ENCODE measurements around the gene KRTAP10-1. TPM values are rescaled to one million over a fixed set of nuclear protein-coding genes. Genes with fewer than 3 reads are reported as not detected.

KRTAP10-1 gene
- total and polyA plus RNA-seq, 2 donors from 2014 or later, result not detected

DNA sequence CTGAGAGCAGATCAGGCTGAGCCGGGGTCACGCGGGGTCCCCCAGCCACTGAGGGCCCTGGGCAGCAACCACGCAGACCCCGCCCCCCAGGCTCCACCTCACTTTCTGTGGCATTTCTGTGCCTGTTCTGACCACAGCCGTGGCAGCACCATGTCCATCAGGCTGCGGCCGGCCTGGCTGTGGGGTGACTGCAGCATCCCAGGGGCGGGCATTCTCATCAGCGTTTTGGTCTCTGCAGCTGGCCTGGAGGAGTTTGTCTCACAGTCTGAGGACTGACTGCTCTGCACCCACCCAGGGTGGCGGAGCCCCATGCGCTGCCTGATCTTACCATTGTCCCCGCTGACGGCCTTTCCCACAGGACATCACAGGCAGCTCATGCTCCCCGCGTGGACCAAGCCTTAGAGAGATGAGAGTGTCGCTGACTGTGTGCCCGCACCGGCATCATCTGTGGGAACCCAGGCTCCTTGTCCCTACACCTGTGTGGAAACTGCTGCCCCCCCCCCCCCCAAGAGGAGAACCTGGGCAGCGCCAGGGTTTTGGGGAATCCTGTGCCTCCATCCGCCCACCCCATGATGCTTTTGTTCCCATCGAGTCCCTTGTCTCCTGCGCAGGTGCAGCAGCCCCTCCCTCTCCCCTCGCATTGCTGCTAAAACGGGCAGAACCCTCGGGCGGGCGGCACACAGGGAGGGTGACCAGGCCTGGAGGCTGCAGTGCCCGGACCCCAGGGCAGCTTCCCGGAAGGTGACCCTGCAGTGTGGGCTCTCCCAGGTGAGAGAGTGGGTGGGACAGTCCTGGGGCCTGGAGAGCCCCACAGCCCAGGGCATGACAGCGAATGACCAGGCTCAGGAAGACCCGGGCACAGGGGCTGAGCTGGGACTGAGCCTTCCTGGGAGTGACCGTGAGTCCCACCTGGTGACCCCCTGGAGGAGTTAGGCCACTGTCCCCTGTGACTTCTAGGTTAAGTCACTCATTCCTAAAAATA lies 1.8 kb downstream of the KRTAP10-1 start:
- FAIRE-seq (no peak), DNase-seq (peak in 1 of 5 donors; percentile 24)
- Histone ChIP-seq H3K36me3 (ENCODE audit: control insufficient read depth in 2 of 3, insufficient read depth in 3 of 3, low read length in 3 of 3) (no peaks in the 10 kb centered on the region), H3K27ac (ENCODE audit: low read depth in 2 of 2, low read length in 2 of 2) (no peak overlapping the region), H3K27me3 (ENCODE audit: control insufficient read depth, insufficient read depth, low read length) (no peaks in the 10 kb centered on the region), H3K4me1 (ENCODE audit: control insufficient read depth in 2 of 3, insufficient read depth in 2 of 3, low read depth in 1 of 3, low read length in 3 of 3) (no peaks in the 10 kb centered on the region), H3K4me3 (ENCODE audit: low read length in 3 of 3) (no peak overlapping the region), H3K9me3 (ENCODE audit: control insufficient read depth in 2 of 3, insufficient read depth in 1 of 3, low read length in 3 of 3) (peaks cover 0 to 9% (median 0%) of the 10 kb centered on the region in 3 donors), H3K9ac (ENCODE audit: low read length in 3 of 3) (no peak overlapping the region)
- intact Hi-C loops (cut with DNase I), result no loop called here
- TF ChIP-seq, protein P1, sequence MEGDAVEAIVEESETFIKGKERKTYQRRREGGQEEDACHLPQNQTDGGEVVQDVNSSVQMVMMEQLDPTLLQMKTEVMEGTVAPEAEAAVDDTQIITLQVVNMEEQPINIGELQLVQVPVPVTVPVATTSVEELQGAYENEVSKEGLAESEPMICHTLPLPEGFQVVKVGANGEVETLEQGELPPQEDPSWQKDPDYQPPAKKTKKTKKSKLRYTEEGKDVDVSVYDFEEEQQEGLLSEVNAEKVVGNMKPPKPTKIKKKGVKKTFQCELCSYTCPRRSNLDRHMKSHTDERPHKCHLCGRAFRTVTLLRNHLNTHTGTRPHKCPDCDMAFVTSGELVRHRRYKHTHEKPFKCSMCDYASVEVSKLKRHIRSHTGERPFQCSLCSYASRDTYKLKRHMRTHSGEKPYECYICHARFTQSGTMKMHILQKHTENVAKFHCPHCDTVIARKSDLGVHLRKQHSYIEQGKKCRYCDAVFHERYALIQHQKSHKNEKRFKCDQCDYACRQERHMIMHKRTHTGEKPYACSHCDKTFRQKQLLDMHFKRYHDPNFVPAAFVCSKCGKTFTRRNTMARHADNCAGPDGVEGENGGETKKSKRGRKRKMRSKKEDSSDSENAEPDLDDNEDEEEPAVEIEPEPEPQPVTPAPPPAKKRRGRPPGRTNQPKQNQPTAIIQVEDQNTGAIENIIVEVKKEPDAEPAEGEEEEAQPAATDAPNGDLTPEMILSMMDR (IDR thresholded peaks at IDR 0.05; ENCODE audit: borderline replicate concordance, extremely low read depth, insufficient read depth), result no peak

DNA sequence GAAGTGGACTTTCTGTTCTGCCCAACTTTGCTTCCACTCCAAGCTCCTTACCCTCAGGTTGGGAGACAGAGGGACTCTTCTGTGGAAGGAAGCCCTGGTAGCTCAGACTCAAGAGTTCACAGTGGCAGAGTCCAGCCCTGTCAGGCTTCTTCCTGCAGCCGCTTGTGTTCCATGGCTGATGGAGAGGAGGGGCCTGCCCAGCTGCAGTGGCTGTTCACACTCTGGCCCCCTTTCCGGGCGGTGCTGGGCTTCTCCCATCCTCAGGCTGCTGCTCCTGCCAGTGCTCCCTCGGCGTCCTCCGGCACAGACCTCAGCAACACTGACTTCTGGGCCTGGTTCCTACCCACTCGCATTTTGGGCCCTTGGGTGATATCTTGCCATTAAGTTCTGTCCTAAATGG lies 4.0 kb downstream of the KRTAP10-1 start:
- intact Hi-C loops (cut with DNase I), result no loop called here
- no peak overlapping the region for H3K27ac ChIP-seq (ENCODE audit: low read depth in 2 of 2, low read length in 2 of 2)
- no peaks in the 10 kb centered on the region for H3K27me3 ChIP-seq (ENCODE audit: control insufficient read depth, insufficient read depth, low read length)
- H3K4me1 ChIP-seq (ENCODE audit: control insufficient read depth in 2 of 3, insufficient read depth in 2 of 3, low read depth in 1 of 3, low read length in 3 of 3), result no peaks in the 10 kb centered on the region
- H3K9ac ChIP-seq (ENCODE audit: low read length in 3 of 3), result no peak overlapping the region
- no peak overlapping the region for H3K4me3 ChIP-seq (ENCODE audit: low read length in 3 of 3)
- FAIRE-seq (no peak), DNase-seq (no peak)
- H3K9me3 ChIP-seq (ENCODE audit: control insufficient read depth in 2 of 3, insufficient read depth in 1 of 3, low read length in 3 of 3), result no peaks in the 10 kb centered on the region
- no peaks in the 10 kb centered on the region for H3K36me3 ChIP-seq (ENCODE audit: control insufficient read depth in 2 of 3, insufficient read depth in 3 of 3, low read length in 3 of 3)
- TF ChIP-seq, protein P1 (IDR thresholded peaks at IDR 0.05; ENCODE audit: borderline replicate concordance, extremely low read depth, insufficient read depth), result no peak

DNA sequence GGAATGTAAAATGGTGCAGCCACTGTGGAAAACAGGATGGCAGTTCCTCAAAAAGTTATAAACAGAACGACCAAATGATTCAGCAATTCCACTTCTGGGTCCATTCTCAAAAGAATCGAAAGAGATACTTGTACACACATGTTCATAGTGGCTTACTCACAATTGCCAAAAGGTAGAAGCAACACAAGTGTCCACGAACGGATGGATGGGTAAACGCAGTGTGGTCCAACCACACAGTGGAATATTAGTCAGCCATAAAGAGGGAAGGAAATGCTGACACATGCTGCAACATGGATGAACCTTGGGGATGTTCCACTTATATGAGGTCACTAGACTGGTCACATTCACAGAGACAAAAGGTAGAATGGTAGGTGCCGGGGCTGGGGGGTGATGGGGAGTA lies 5.3 kb downstream of the KRTAP10-1 start:
- H3K36me3 ChIP-seq (ENCODE audit: control insufficient read depth in 2 of 3, insufficient read depth in 3 of 3, low read length in 3 of 3), result no peaks in the 10 kb centered on the region
- H3K9ac ChIP-seq (ENCODE audit: low read length in 3 of 3), result no peak overlapping the region
- no peaks in the 10 kb centered on the region for H3K9me3 ChIP-seq (ENCODE audit: control insufficient read depth in 2 of 3, insufficient read depth in 1 of 3, low read length in 3 of 3)
- no peak overlapping the region for H3K27ac ChIP-seq (ENCODE audit: low read depth in 2 of 2, low read length in 2 of 2)
- intact Hi-C loops (cut with DNase I), result no loop called here
- no peak for FAIRE-seq
- DNase-seq, result no peak
- no peaks in the 10 kb centered on the region for H3K27me3 ChIP-seq (ENCODE audit: control insufficient read depth, insufficient read depth, low read length)
- H3K4me1 ChIP-seq (ENCODE audit: control insufficient read depth in 2 of 3, insufficient read depth in 2 of 3, low read depth in 1 of 3, low read length in 3 of 3), result no peaks in the 10 kb centered on the region
- TF ChIP-seq, protein P1 (IDR thresholded peaks at IDR 0.05; ENCODE audit: borderline replicate concordance, extremely low read depth, insufficient read depth), result no peak
- no peak overlapping the region for H3K4me3 ChIP-seq (ENCODE audit: low read length in 3 of 3)

Data from kidney (tissue), 14 donors.